Bronchial epithelial cell (primary cell): ENCODE data around the gene BACH1. TPM values are rescaled to one million over a fixed set of nuclear protein-coding genes. Genes with fewer than 3 reads are reported as not detected.

Experiments used
- DNase-seq: peaks from one replicate; pipeline ENCODE4 v3.0.0-alpha.2; 2010; ENCODE audit warnings: low read depth
- FAIRE-seq: peaks from 2 replicates; lab custom pipeline; 2011; peaks lifted over from hg19 to GRCh38; lab: Jason Lieb, UNC
- H3K27me3 ChIP-seq: 2 replicates; pipeline ENCODE4 v1.5.1; 2011; ENCODE audit warnings: low read length; ENCODE audit not compliant: control insufficient read depth, insufficient read depth
- H3K36me3 ChIP-seq: 2 replicates; pipeline ENCODE4 v1.5.1; 2011; ENCODE audit warnings: low read length; ENCODE audit not compliant: control insufficient read depth, insufficient read depth
- H3K4me3 ChIP-seq: 2 replicates; pipeline ENCODE4 v1.5.1; 2011; ENCODE audit warnings: mild to moderate bottlenecking, low read depth, low read length, control low read depth
- total RNA-seq: library from RNA; depleted of rRNA; stranded (reverse); fragments of >200 nt; gene quantifications from 2 replicates; pipeline ENCODE4 v1.2.1, GENCODE V29; 2014
- TF ChIP-seq, protein P1 (sequence below): IDR thresholded peaks from 2 replicates; pipeline ENCODE4 v1.5.1; 2011; ENCODE audit warnings: mild to moderate bottlenecking, moderate library complexity, low read length, control low read depth, inconsistent platforms; ENCODE audit not compliant: insufficient read depth, severe bottlenecking

The BACH1 gene
- total RNA-seq, 1 donor from 2014 or later = 97.7 TPM

GRCh38 chr21:29372063-29372802 is 73.5 kb downstream of the BACH1 start:
- Histone ChIP-seq H3K27me3 (no peaks in the 10 kb centered on the region), H3K4me3 (no peak overlapping the region), H3K36me3 (no peaks in the 10 kb centered on the region)
- TF ChIP-seq, protein P1, sequence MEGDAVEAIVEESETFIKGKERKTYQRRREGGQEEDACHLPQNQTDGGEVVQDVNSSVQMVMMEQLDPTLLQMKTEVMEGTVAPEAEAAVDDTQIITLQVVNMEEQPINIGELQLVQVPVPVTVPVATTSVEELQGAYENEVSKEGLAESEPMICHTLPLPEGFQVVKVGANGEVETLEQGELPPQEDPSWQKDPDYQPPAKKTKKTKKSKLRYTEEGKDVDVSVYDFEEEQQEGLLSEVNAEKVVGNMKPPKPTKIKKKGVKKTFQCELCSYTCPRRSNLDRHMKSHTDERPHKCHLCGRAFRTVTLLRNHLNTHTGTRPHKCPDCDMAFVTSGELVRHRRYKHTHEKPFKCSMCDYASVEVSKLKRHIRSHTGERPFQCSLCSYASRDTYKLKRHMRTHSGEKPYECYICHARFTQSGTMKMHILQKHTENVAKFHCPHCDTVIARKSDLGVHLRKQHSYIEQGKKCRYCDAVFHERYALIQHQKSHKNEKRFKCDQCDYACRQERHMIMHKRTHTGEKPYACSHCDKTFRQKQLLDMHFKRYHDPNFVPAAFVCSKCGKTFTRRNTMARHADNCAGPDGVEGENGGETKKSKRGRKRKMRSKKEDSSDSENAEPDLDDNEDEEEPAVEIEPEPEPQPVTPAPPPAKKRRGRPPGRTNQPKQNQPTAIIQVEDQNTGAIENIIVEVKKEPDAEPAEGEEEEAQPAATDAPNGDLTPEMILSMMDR = peak; percentile 68
- DNase-seq = peak; percentile 69
- no peak for FAIRE-seq

DNA sequence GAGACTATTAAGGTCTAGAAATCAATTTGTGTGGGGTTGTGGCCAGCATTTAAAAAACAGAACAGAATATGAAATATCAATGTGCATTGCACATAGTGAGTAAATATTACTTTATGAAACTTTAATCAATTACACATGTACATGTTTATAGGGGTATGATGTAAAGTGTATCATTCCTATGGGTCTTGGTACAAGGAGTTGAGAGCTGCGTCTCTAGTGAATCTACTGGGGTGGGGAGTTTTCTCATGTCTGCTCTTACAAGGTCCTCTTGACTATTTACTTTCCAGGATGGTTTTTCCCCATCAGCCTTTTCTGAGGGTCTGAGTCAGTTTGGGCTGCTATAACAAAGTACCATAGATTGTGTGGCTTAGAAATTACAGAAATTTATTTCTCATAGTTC is 75.8 kb downstream of the BACH1 start:
- Histone ChIP-seq H3K4me3 (no peak overlapping the region), H3K36me3 (no peaks in the 10 kb centered on the region), H3K27me3 (no peaks in the 10 kb centered on the region)
- no peak for FAIRE-seq
- DNase-seq = no peak
- TF ChIP-seq, protein P1 = no peak

- H3K4me3 ChIP-seq = no peak overlapping the region
- FAIRE-seq = no peak
Measured at GRCh38 chr21:29376556-29376955, 77.8 kb downstream of the BACH1 start.

DNA sequence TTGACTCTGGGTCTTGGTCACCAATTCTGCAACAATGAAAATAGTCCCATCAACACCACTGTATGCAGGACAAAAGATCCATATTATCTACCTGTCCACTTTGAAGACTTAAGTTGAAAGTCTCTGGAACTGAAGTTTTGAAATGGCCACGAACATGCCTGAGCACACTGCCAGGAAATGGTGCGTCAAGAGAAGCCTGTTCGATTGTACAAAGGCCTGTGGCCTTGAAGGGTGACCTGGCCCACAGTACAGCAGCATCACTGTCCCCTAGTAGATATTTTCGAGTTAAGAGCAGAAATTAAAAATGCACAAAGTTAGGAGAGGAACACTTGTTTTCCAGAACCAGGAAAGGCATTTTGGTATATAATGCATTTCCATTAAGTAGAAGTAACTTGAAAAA is 78.5 kb downstream of the BACH1 start:
- TF ChIP-seq, protein P1 = no peak
- H3K4me3 ChIP-seq = no peak overlapping the region
- no peaks in the 10 kb centered on the region for H3K36me3 ChIP-seq
- no peaks in the 10 kb centered on the region for H3K27me3 ChIP-seq
- no peak for DNase-seq
- FAIRE-seq = no peak

More at GRCh38 chr21:29376556-29376955, 77.8 kb downstream of the BACH1 start:
- TF ChIP-seq, protein P1 = peak; percentile 49
- no peaks in the 10 kb centered on the region for H3K27me3 ChIP-seq
- H3K36me3 ChIP-seq = no peaks in the 10 kb centered on the region
- DNase-seq = peak; percentile 17

DNA sequence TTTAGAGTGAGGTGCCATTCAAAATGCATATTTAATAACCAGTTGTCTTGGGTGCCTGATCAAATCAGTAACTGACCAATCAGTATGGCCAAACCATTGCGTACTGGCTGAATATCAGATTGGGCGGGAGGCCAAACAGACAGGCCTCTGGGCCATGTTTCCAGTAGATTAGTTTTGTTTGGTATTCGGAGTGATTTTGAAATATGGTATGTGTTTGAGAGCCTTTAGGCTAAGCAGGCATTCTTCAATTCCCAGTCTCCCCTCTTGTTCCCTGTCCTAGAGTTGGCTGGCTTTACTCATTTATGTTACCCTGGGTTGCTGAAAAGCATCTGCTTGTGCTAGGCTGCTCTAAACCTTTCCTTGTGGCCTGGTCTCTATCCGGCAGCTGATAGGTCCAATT is 80.1 kb downstream of the BACH1 start:
- Histone ChIP-seq H3K36me3 (no peaks in the 10 kb centered on the region), H3K27me3 (no peaks in the 10 kb centered on the region), H3K4me3 (no peak overlapping the region)
- FAIRE-seq (no peak), DNase-seq (no peak)
- TF ChIP-seq, protein P1 = no peak
